Esophagus muscularis mucosa (tissue), 4 donors: ENCODE data around the gene ZBED6. TPM values are rescaled to one million over a fixed set of nuclear protein-coding genes. Genes with fewer than 3 reads are reported as not detected.

Source experiments
- DNase-seq: peaks from one replicate; pipeline ENCODE4 v3.0.0-alpha.2; 2017; ENCODE audit errors: extremely low spot score
- H3K27ac ChIP-seq, 4 donors: fragments of 200-600 bp; sonication (generic); replicated peaks in 1 of 4; 1 replicate in 3 of 4; 2 replicates in 1 of 4; pipeline ENCODE4 v1.5.1; 2016 to 2019; ENCODE audit warnings: mild to moderate bottlenecking in 1 of 4
- H3K27me3 ChIP-seq, 4 donors: fragments of 200-600 bp; sonication (generic); one replicate each; pipeline versions ENCODE4 v1.5.1 to v1.6.0; 2016 to 2019
- H3K36me3 ChIP-seq, 4 donors: fragments of 200-600 bp; sonication (generic); one replicate each; pipeline ENCODE4 v1.5.1; 2016 to 2019
- H3K4me1 ChIP-seq, 4 donors: fragments of 200-600 bp; sonication (generic); one replicate each; pipeline ENCODE4 v1.5.1; 2016 to 2019
- H3K4me3 ChIP-seq, 4 donors: fragments of 200-600 bp; sonication (generic); 1 replicate in 2 of 4; 2 replicates in 2 of 4; pipeline ENCODE4 v1.5.1; 2016 to 2019; ENCODE audit warnings: mild to moderate bottlenecking in 4 of 4, moderate library complexity in 1 of 4
- H3K9me3 ChIP-seq, 4 donors: fragments of 200-600 bp; sonication (generic); 1 replicate in 3 of 4; 2 replicates in 1 of 4; pipeline ENCODE4 v1.5.1; 2016 to 2019
- CTCF ChIP-seq, 3 experiments: fragments of 200-600 bp in 2 of 3; fragments of 450-650 bp in 1 of 3; sonication (generic) in 2 of 3; IDR thresholded peaks; one replicate each; pipeline ENCODE4 v1.5.1; 2017 to 2019; ENCODE audit warnings: antibody characterized with exemption in 3 of 3, mild to moderate bottlenecking in 2 of 3, moderate library complexity in 1 of 3
- EP300 ChIP-seq: sonication (generic); formaldehyde crosslinking; IDR thresholded peaks from one replicate; pipeline ENCODE4 v1.6.1; 2017; ENCODE audit warnings: antibody characterized with exemption
- POLR2A ChIP-seq: fragments of 450-650 bp; IDR thresholded peaks from one replicate; pipeline ENCODE4 v1.6.1; 2017; ENCODE audit warnings: antibody characterized with exemption, moderate library complexity, mild to moderate bottlenecking, low read depth
- POLR2AphosphoS5 ChIP-seq, 2 donors: sonication (generic); formaldehyde crosslinking; IDR thresholded peaks; one replicate each; pipeline ENCODE4 v1.6.1; 2017; ENCODE audit warnings: antibody characterized with exemption in 2 of 2
- WGBS: methylation state at CpG from one replicate; pipeline ENCODE4 v1.1.5; 2018; 5-methylcytosine and 5-hydroxymethylcytosine counted together
- intact Hi-C: fragments of 100-400 bp; cut with DNase I; formaldehyde crosslinking; loops from one replicate; pipeline ENCODE4 v1.15.1; 2023
- total RNA-seq, 4 donors: library from RNA; depleted of rRNA; stranded (reverse); fragments of >200 nt; gene quantifications; one replicate each; pipeline versions ENCODE4 v1.1.0 to v1.2.1, GENCODE V29; 2016

Gene ZBED6
- total RNA-seq, 4 donors from 2014 or later = 13.7 to 20.4 (median 15.0) TPM

GRCh38 chr1:203818399-203818798 is 23.0 kb downstream of the ZBED6 start:
- Histone ChIP-seq H3K9me3 (no peaks in the 10 kb centered on the region), H3K27me3 (no peaks in the 10 kb centered on the region), H3K4me3 (no peak overlapping the region), H3K36me3 (peaks cover 43 to 92% (median 81%) of the 10 kb centered on the region in 4 donors), H3K4me1 (peaks cover 0 to 7% (median 3%) of the 10 kb centered on the region in 4 donors), H3K27ac (no peak overlapping the region)
- DNase-seq = peak; percentile 8
- WGBS = 92% methylated on average over 6 of the region's 6 CpGs
- TF ChIP-seq EP300 (no peak), CTCF (IDR thresholded peaks at IDR 0.05) (no peak), POLR2AphosphoS5 (IDR thresholded peaks at IDR 0.05) (no peak), POLR2A (no peak)
- intact Hi-C loops = no loop called here

DNA sequence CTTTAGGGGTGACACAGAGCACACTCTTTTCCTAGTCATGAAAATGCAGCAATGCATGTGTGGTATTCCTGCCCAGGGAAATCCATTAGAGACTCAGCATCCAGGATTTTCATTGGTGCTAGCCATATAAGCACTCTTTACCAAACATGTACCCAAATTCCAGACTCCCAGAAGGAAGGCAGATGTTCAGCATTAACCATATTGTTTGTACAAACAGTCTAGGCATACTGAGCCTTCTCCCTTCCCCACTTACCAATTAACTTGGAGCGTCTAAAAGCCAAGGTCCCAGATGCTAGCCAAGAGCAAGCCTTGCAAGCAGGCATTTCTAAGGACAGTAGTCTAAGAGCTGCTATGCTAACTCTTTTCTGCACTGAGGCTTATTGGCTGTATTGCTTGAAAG is 27.9 kb downstream of the ZBED6 start:
- no peaks in the 10 kb centered on the region for H3K9me3 ChIP-seq
- H3K4me3 ChIP-seq = no peak overlapping the region
- no peaks in the 10 kb centered on the region for H3K27me3 ChIP-seq
- H3K27ac ChIP-seq = no peak overlapping the region
- peaks cover 0 to 12% (median 4%) of the 10 kb centered on the region in 4 donors for H3K4me1 ChIP-seq
- intact Hi-C loops = no loop called here
- DNase-seq = peak; percentile 66
- TF ChIP-seq CTCF (IDR thresholded peaks at IDR 0.05) (no peak), POLR2A (no peak), POLR2AphosphoS5 (IDR thresholded peaks at IDR 0.05) (no peak), EP300 (no peak)
- H3K36me3 ChIP-seq = peaks cover 33 to 87% (median 72%) of the 10 kb centered on the region in 4 donors
- WGBS = 78% methylated on average over 1 of the region's 1 CpG

DNA sequence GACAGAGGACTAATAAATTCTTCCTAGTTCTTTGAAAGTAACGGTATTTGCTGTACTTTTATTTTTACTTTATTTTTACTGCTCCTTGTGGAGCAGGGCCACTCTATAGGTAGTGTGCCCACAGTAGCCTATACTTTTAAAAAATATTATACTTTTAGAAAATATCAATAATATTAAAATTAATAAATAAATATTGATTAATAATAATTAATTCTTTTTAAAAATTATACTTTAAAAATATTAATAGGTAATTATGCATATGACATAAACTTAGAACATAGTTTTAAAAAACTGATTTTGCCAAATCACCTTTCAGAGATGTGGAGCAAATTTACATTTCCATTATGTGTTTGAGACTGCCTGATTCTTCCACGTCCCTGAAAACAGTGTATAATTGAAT is 30.8 kb downstream of the ZBED6 start:
- TF ChIP-seq POLR2AphosphoS5 (IDR thresholded peaks at IDR 0.05) (no peak), POLR2A (no peak), CTCF (IDR thresholded peaks at IDR 0.05) (no peak), EP300 (no peak)
- peaks cover 0 to 12% (median 7%) of the 10 kb centered on the region in 4 donors for H3K4me1 ChIP-seq
- no peaks in the 10 kb centered on the region for H3K9me3 ChIP-seq
- H3K27ac ChIP-seq = no peak overlapping the region
- H3K27me3 ChIP-seq = no peaks in the 10 kb centered on the region
- WGBS = 87% methylated on average over 2 of the region's 2 CpGs
- intact Hi-C loops = no loop called here
- H3K36me3 ChIP-seq = peaks cover 40 to 87% (median 73%) of the 10 kb centered on the region in 4 donors
- DNase-seq = no peak
- H3K4me3 ChIP-seq = no peak overlapping the region

DNA sequence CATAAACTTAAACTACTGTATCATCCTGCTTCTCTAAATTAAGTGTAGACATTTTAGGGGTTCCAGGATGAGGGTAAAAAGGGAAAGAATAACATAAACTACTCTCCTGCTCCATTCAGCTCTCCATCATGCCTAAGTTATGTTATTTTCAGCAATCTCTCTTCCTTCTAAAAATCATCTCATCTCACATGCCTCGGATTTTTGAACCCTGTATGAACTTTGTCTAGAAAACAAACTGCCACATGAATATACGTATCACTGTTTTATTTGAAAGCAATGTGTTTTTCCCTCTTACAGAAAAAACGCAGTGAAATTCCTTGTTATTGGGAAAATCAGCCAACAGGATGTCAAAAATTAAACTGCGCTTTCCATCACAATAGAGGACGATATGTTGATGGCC is 32.6 kb downstream of the ZBED6 start:
- H3K9me3 ChIP-seq = no peaks in the 10 kb centered on the region
- TF ChIP-seq CTCF (IDR thresholded peaks at IDR 0.05) (no peak), POLR2A (no peak), POLR2AphosphoS5 (IDR thresholded peaks at IDR 0.05) (no peak), EP300 (no peak)
- H3K4me1 ChIP-seq = peaks cover 0 to 12% (median 7%) of the 10 kb centered on the region in 4 donors
- H3K36me3 ChIP-seq = peaks cover 49 to 87% (median 74%) of the 10 kb centered on the region in 4 donors
- H3K4me3 ChIP-seq = no peak overlapping the region
- no peak overlapping the region for H3K27ac ChIP-seq
- intact Hi-C loops = no loop called here
- 67% methylated on average over 5 of the region's 5 CpGs for WGBS
- no peak for DNase-seq
- no peaks in the 10 kb centered on the region for H3K27me3 ChIP-seq

GRCh38 chr1:203828503-203828902 is 33.1 kb downstream of the ZBED6 start:
- Histone ChIP-seq H3K36me3 (peaks cover 52 to 87% (median 75%) of the 10 kb centered on the region in 4 donors), H3K9me3 (no peaks in the 10 kb centered on the region), H3K4me3 (no peak overlapping the region), H3K27me3 (no peaks in the 10 kb centered on the region), H3K4me1 (peaks cover 0 to 10% (median 6%) of the 10 kb centered on the region in 4 donors), H3K27ac (peak overlapping the region in 2 of 4 donors; percentile 20 to 25)
- 44% methylated on average over 1 of the region's 1 CpG for WGBS
- no peak for DNase-seq
- no peak for TF ChIP-seq POLR2AphosphoS5 (IDR thresholded peaks at IDR 0.05)
- TF ChIP-seq POLR2A = no peak
- TF ChIP-seq CTCF (IDR thresholded peaks at IDR 0.05) = no peak
- no peak for TF ChIP-seq EP300
- intact Hi-C loops = no loop called here
